Memory B cell (primary cell): ENCODE data around the gene ENO2.

Source experiments
- ATAC-seq: fragments of 150-1000 bp; cut with Tn5 transposase; 2 replicates; pipeline ENCODE4 v1.10.0; 2021; ENCODE audit warnings: low read depth, mild to moderate bottlenecking, moderate library complexity
- DNase-seq, 2 donors: peaks; one replicate each; pipeline ENCODE4 v3.0.0; 2022; ENCODE audit warnings: low spot score in 2 of 2
- H3K27ac Mint-ChIP-seq: one replicate; pipeline ENCODE4 v1.8.0; 2022; ENCODE audit warnings: mild to moderate bottlenecking, moderate library complexity, mixed read lengths
- H3K27me3 Mint-ChIP-seq: one replicate; pipeline ENCODE4 v1.8.0; 2022; ENCODE audit warnings: mixed read lengths
- H3K36me3 Mint-ChIP-seq: one replicate; pipeline ENCODE4 v1.8.0; 2022; ENCODE audit warnings: mild to moderate bottlenecking, mixed read lengths
- H3K4me1 Mint-ChIP-seq: one replicate; pipeline ENCODE4 v1.8.0; 2022; ENCODE audit warnings: mixed read lengths
- H3K4me3 Mint-ChIP-seq: one replicate; pipeline ENCODE4 v1.8.0; 2022; ENCODE audit warnings: mild to moderate bottlenecking, moderate library complexity, mixed read lengths
- H3K9me3 Mint-ChIP-seq: one replicate; pipeline ENCODE4 v1.8.0; 2022; ENCODE audit warnings: mixed read lengths

Gene ENO2

GRCh38 chr12:6928022-6928702, 13.8 kb downstream of the ENO2 start:
- no peaks in the 10 kb centered on the region for H3K9me3 Mint-ChIP-seq
- no peaks in the 10 kb centered on the region for H3K27me3 Mint-ChIP-seq
- ATAC-seq (peak; percentile 41), DNase-seq (no peak)
- H3K36me3 Mint-ChIP-seq = no peaks in the 10 kb centered on the region
- H3K27ac Mint-ChIP-seq = peak overlapping the region; percentile 86
- peaks cover 49% of the 10 kb centered on the region for H3K4me1 Mint-ChIP-seq
- H3K4me3 Mint-ChIP-seq = peak overlapping the region; percentile 86

GRCh38 chr12:6928703-6929407, 14.5 kb downstream of the ENO2 start:
- Mint-ChIP-seq H3K4me3 (peak overlapping the region; percentile 86), H3K36me3 (peaks cover 2% of the 10 kb centered on the region), H3K27me3 (no peaks in the 10 kb centered on the region), H3K9me3 (no peaks in the 10 kb centered on the region), H3K27ac (peak overlapping the region; percentile 86), H3K4me1 (peaks cover 42% of the 10 kb centered on the region)
- no peak for ATAC-seq
- no peak for DNase-seq

- no peak for ATAC-seq
- peaks cover 5% of the 10 kb centered on the region for H3K36me3 Mint-ChIP-seq
- H3K4me1 Mint-ChIP-seq = peaks cover 34% of the 10 kb centered on the region
Observed at GRCh38 chr12:6929466-6930452, 15.4 kb downstream of the ENO2 start.

GRCh38 chr12:6932766-6933165, 18.4 kb downstream of the ENO2 start:
- H3K4me3 Mint-ChIP-seq = no peak overlapping the region
- peaks cover 11% of the 10 kb centered on the region for H3K36me3 Mint-ChIP-seq

More at GRCh38 chr12:6929466-6930452, 15.4 kb downstream of the ENO2 start:
- Mint-ChIP-seq H3K27ac (peak overlapping the region; percentile 86), H3K9me3 (no peaks in the 10 kb centered on the region), H3K27me3 (no peaks in the 10 kb centered on the region), H3K4me3 (peak overlapping the region; percentile 86)
- no peak for DNase-seq

GRCh38 chr12:6934110-6934509, 19.7 kb downstream of the ENO2 start:
- no peak overlapping the region for H3K4me3 Mint-ChIP-seq
- H3K9me3 Mint-ChIP-seq = no peaks in the 10 kb centered on the region
- ATAC-seq (no peak), DNase-seq (no peak)
- H3K36me3 Mint-ChIP-seq = peaks cover 12% of the 10 kb centered on the region
- peaks cover 26% of the 10 kb centered on the region for H3K4me1 Mint-ChIP-seq
- no peak overlapping the region for H3K27ac Mint-ChIP-seq
- no peaks in the 10 kb centered on the region for H3K27me3 Mint-ChIP-seq

More at GRCh38 chr12:6932766-6933165, 18.4 kb downstream of the ENO2 start:
- no peaks in the 10 kb centered on the region for H3K9me3 Mint-ChIP-seq
- peaks cover 30% of the 10 kb centered on the region for H3K4me1 Mint-ChIP-seq
- H3K27me3 Mint-ChIP-seq = no peaks in the 10 kb centered on the region
- ATAC-seq (no peak), DNase-seq (no peak)
- H3K27ac Mint-ChIP-seq = peak overlapping the region; percentile 77

GRCh38 chr12:6935371-6936193, 21.2 kb downstream of the ENO2 start:
- H3K27me3 Mint-ChIP-seq = no peaks in the 10 kb centered on the region
- H3K27ac Mint-ChIP-seq = peak overlapping the region; percentile 88
- no peak for ATAC-seq
- H3K36me3 Mint-ChIP-seq = peaks cover 16% of the 10 kb centered on the region
- H3K4me1 Mint-ChIP-seq = peaks cover 24% of the 10 kb centered on the region
- H3K9me3 Mint-ChIP-seq = no peaks in the 10 kb centered on the region
- no peak for DNase-seq
- no peak overlapping the region for H3K4me3 Mint-ChIP-seq

GRCh38 chr12:6936194-6936635, 21.8 kb downstream of the ENO2 start:
- Mint-ChIP-seq H3K4me3 (peak overlapping the region; percentile 88), H3K4me1 (peaks cover 24% of the 10 kb centered on the region), H3K9me3 (no peaks in the 10 kb centered on the region), H3K27me3 (no peaks in the 10 kb centered on the region), H3K27ac (peak overlapping the region; percentile 88), H3K36me3 (peaks cover 16% of the 10 kb centered on the region)
- DNase-seq (no peak), ATAC-seq (no peak)

GRCh38 chr12:6936636-6937480, 22.5 kb downstream of the ENO2 start:
- Mint-ChIP-seq H3K4me1 (peaks cover 24% of the 10 kb centered on the region), H3K27ac (peak overlapping the region; percentile 88)
- DNase-seq = peak in 1 of 2 donors; percentile 49

GRCh38 chr12:6937481-6938352, 23.3 kb downstream of the ENO2 start:
- peaks cover 16% of the 10 kb centered on the region for H3K36me3 Mint-ChIP-seq
- H3K4me1 Mint-ChIP-seq = peaks cover 19% of the 10 kb centered on the region
- peak overlapping the region; percentile 88 for H3K4me3 Mint-ChIP-seq
- ATAC-seq = peak; percentile 95
- DNase-seq = peak; percentile 82 to 90
- peak overlapping the region; percentile 88 for H3K27ac Mint-ChIP-seq
- no peaks in the 10 kb centered on the region for H3K27me3 Mint-ChIP-seq
- no peaks in the 10 kb centered on the region for H3K9me3 Mint-ChIP-seq

More at GRCh38 chr12:6936636-6937480, 22.5 kb downstream of the ENO2 start:
- H3K36me3 Mint-ChIP-seq = peaks cover 16% of the 10 kb centered on the region
- peak overlapping the region; percentile 88 for H3K4me3 Mint-ChIP-seq
- H3K27me3 Mint-ChIP-seq = no peaks in the 10 kb centered on the region
- H3K9me3 Mint-ChIP-seq = no peaks in the 10 kb centered on the region
- ATAC-seq = peak; percentile 5

- DNase-seq = no peak
- peak overlapping the region; percentile 88 for H3K27ac Mint-ChIP-seq
- H3K36me3 Mint-ChIP-seq = peaks cover 16% of the 10 kb centered on the region
- ATAC-seq = no peak
- H3K4me3 Mint-ChIP-seq = no peak overlapping the region
- no peaks in the 10 kb centered on the region for H3K27me3 Mint-ChIP-seq
- no peaks in the 10 kb centered on the region for H3K9me3 Mint-ChIP-seq
- peaks cover 22% of the 10 kb centered on the region for H3K4me1 Mint-ChIP-seq
Observed at GRCh38 chr12:6938353-6939190, 24.2 kb downstream of the ENO2 start.

- peaks cover 13% of the 10 kb centered on the region for H3K36me3 Mint-ChIP-seq
- ATAC-seq (no peak), DNase-seq (no peak)
- peak overlapping the region; percentile 75 for H3K27ac Mint-ChIP-seq
- no peaks in the 10 kb centered on the region for H3K27me3 Mint-ChIP-seq
- H3K4me1 Mint-ChIP-seq = peaks cover 24% of the 10 kb centered on the region
- peak overlapping the region; percentile 25 for H3K4me3 Mint-ChIP-seq
- H3K9me3 Mint-ChIP-seq = no peaks in the 10 kb centered on the region
Observed at GRCh38 chr12:6939191-6939540, 24.8 kb downstream of the ENO2 start.
